Stomach (tissue), 9 donors: Measurements from ENCODE around the gene EFR3B. TPM values are rescaled to one million over a fixed set of nuclear protein-coding genes. Genes with fewer than 3 reads are reported as not detected.

Experiments used
- DNase-seq, 2 donors: peaks; one replicate each; pipeline versions ENCODE4 v3.0.0 to v3.0.0-alpha.2; 2013 to 2019
- H3K27ac ChIP-seq, 5 donors: fragments of 200-600 bp in 4 of 5; sonication (generic) in 4 of 5; one replicate each; pipeline ENCODE4 v1.5.1; 2013 to 2019; ENCODE audit warnings: mild to moderate bottlenecking in 1 of 5, moderate library complexity in 1 of 5
- H3K27me3 ChIP-seq, 3 donors: fragments of 200-600 bp; sonication (generic); one replicate each; pipeline ENCODE4 v1.5.1; 2017 to 2019; ENCODE audit warnings: mixed run types in 1 of 3
- H3K36me3 ChIP-seq, 4 donors: fragments of 200-600 bp; sonication (generic); 1 replicate in 3 of 4; 2 replicates in 1 of 4; pipeline ENCODE4 v1.5.1; 2016 to 2019
- H3K4me1 ChIP-seq, 4 donors: fragments of 200-600 bp; sonication (generic); one replicate each; pipeline ENCODE4 v1.5.1; 2016 to 2019
- H3K4me3 ChIP-seq, 4 donors: fragments of 200-600 bp; sonication (generic) in 3 of 4; one replicate each; pipeline ENCODE4 v1.5.1; 2016 to 2019; ENCODE audit warnings: mild to moderate bottlenecking in 1 of 4
- H3K9me3 ChIP-seq, 4 donors: fragments of 200-600 bp; sonication (generic); one replicate each; pipeline ENCODE4 v1.5.1; 2016 to 2019
- EP300 ChIP-seq: sonication (generic); formaldehyde crosslinking; IDR thresholded peaks from one replicate; pipeline ENCODE4 v1.6.1; 2017; ENCODE audit warnings: antibody characterized with exemption
- POLR2A ChIP-seq, 4 donors: fragments of 450-650 bp; IDR thresholded peaks; one replicate each; pipeline ENCODE4 v1.6.1; 2016; ENCODE audit warnings: antibody characterized with exemption in 4 of 4, control low read depth in 2 of 4, mild to moderate bottlenecking in 1 of 4, moderate library complexity in 1 of 4
- POLR2AphosphoS5 ChIP-seq, 3 donors: sonication (generic); formaldehyde crosslinking; IDR thresholded peaks; one replicate each; pipeline ENCODE4 v1.6.1; 2016; ENCODE audit warnings: antibody characterized with exemption in 3 of 3
- WGBS, 5 donors: extraction: QIAGEN DNeasy Blood & Tissue Kit in 3 of 5; methylation state at CpG; one replicate each; pipeline versions ENCODE4 v1.1.5 to v1.1.7; 2013 to 2018; 5-methylcytosine and 5-hydroxymethylcytosine counted together
- intact Hi-C: fragments of 100-400 bp; cut with DNase I; formaldehyde crosslinking; loops from one replicate; pipeline ENCODE4 v1.15.1; 2023; ENCODE audit warnings: low total_unique reads
- polyA plus RNA-seq, 3 donors: library from polyadenylated mRNA; stranded (reverse); fragments of 200-250 nt; gene quantifications; one replicate each; pipeline ENCODE4 v1.2.3, GENCODE V29; 2013
- total RNA-seq, 5 donors: library from RNA; depleted of rRNA; stranded (reverse); fragments of >200 nt; gene quantifications; one replicate each; pipeline versions ENCODE4 v1.1.0 to v1.2.3, GENCODE V29; 2014 to 2016
- TF ChIP-seq, protein P1 (sequence below), 7 experiments: fragments of 450-650 bp in 4 of 7; fragments of 200-600 bp in 3 of 7; sonication (generic) in 3 of 7; IDR thresholded peaks; one replicate each; pipeline ENCODE4 v1.5.1; 2016 to 2019; ENCODE audit warnings: antibody characterized with exemption in 7 of 7, control low read depth in 2 of 7, mild to moderate bottlenecking in 1 of 7
- donor health status: healthy with polysubstance abuse.
- donor health status: Bipolar disorder and iron deficiency.
- donor health status: healthy.

The EFR3B gene
- total and polyA plus RNA-seq, 8 donors: 0.10 to 4.5 (median 0.58) TPM; not detected in 1

DNA sequence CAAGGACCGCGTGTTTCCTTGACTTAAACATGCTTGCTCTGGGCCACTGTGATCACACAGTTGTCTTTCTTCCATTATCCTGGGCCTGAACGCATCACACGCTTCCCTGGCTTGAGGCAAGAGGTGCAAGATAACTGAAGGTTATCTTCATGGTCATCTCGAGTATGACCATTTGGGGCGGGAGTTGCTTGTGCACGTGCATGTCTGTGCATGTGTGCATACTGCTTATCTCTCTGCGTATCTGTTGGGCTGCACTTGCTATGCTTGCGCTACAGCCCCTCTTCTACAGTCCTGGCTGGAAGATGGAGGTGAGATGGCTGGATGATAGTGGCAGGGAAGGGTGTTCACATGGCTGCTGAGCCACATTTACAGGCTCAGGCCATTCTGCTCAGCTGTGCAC is 27.2 kb upstream of the EFR3B start:
- Histone ChIP-seq H3K4me3 (no peak overlapping the region), H3K4me1 (no peaks in the 10 kb centered on the region), H3K9me3 (no peaks in the 10 kb centered on the region), H3K27me3 (no peaks in the 10 kb centered on the region), H3K36me3 (no peaks in the 10 kb centered on the region), H3K27ac (no peak overlapping the region)
- WGBS, 5 donors: 81 to 86% (median 82%) methylated on average over 9 of the region's 9 CpGs
- no peak for DNase-seq
- intact Hi-C loops: no loop called here
- TF ChIP-seq EP300 (no peak), POLR2A (IDR thresholded peaks at IDR 0.05) (no peak), POLR2AphosphoS5 (IDR thresholded peaks at IDR 0.05) (no peak)
- TF ChIP-seq, protein P1, sequence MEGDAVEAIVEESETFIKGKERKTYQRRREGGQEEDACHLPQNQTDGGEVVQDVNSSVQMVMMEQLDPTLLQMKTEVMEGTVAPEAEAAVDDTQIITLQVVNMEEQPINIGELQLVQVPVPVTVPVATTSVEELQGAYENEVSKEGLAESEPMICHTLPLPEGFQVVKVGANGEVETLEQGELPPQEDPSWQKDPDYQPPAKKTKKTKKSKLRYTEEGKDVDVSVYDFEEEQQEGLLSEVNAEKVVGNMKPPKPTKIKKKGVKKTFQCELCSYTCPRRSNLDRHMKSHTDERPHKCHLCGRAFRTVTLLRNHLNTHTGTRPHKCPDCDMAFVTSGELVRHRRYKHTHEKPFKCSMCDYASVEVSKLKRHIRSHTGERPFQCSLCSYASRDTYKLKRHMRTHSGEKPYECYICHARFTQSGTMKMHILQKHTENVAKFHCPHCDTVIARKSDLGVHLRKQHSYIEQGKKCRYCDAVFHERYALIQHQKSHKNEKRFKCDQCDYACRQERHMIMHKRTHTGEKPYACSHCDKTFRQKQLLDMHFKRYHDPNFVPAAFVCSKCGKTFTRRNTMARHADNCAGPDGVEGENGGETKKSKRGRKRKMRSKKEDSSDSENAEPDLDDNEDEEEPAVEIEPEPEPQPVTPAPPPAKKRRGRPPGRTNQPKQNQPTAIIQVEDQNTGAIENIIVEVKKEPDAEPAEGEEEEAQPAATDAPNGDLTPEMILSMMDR (IDR thresholded peaks at IDR 0.05): no peak

DNA sequence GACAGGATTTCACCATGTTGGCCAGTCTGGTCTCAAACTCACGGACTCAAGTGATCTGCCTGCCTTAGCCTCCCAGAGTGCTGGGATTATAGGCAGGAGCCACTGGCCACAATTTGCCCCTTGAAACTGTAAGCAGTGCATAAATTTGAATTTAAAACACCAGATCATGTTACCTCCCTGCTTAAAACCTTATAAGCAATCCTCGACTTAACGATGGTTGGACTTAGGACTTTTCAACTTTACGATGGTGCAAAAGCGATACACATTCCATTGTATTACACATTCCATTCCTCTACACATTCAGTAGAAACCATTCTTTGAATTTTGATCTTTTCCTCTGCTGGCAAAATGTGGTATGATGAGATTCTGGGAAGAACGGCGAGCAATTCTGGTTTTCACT is 23.2 kb upstream of the EFR3B start:
- no peaks in the 10 kb centered on the region for H3K36me3 ChIP-seq
- TF ChIP-seq EP300 (no peak), POLR2AphosphoS5 (IDR thresholded peaks at IDR 0.05) (no peak), POLR2A (IDR thresholded peaks at IDR 0.05) (no peak)
- TF ChIP-seq, protein P1 (IDR thresholded peaks at IDR 0.05): no peak
- H3K4me1 ChIP-seq: no peaks in the 10 kb centered on the region
- no peaks in the 10 kb centered on the region for H3K27me3 ChIP-seq
- no peak overlapping the region for H3K27ac ChIP-seq
- no peaks in the 10 kb centered on the region for H3K9me3 ChIP-seq
- H3K4me3 ChIP-seq: no peak overlapping the region
- DNase-seq: no peak
- intact Hi-C loops: no loop called here
- WGBS, 5 donors: 76 to 95% (median 82%) methylated on average over 7 of the region's 7 CpGs

DNA sequence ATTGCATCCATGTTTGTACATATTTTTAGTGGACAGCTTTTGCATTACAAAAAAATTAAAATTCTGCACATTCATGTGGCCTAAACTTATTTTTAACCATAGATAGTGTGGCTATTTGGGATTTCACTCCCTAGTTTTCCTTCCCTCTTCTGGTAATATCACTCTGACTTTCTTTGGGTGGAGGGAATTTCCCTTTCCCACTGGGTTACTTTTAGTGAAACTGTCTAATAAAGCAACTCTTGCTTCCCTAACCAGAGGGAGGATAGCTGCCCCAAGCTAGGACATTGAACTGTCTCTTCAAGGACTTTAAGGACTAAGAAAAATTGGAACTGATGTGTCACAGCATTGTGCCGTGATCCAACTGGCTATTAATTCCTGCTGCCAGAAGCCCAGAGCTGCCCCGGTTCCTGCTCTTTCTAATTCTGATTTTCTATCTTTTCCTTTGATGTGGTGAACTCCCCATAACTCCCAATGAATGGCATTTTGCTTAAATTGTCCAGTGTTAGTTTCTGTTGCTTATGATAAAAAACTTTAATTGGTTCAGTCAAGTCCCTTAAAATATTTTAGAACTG is 20.0 kb upstream of the EFR3B start:
- 79 to 90% (median 84%) methylated on average over 2 of the region's 2 CpGs for WGBS, 5 donors
- no peaks in the 10 kb centered on the region for H3K27me3 ChIP-seq
- no peak overlapping the region for H3K4me3 ChIP-seq
- intact Hi-C loops: no loop called here
- H3K36me3 ChIP-seq: no peaks in the 10 kb centered on the region
- TF ChIP-seq EP300 (no peak), POLR2AphosphoS5 (IDR thresholded peaks at IDR 0.05) (no peak), POLR2A (IDR thresholded peaks at IDR 0.05) (no peak)
- TF ChIP-seq, protein P1 (IDR thresholded peaks at IDR 0.05): no peak
- no peaks in the 10 kb centered on the region for H3K9me3 ChIP-seq
- no peak overlapping the region for H3K27ac ChIP-seq
- DNase-seq: no peak
- no peaks in the 10 kb centered on the region for H3K4me1 ChIP-seq

DNA sequence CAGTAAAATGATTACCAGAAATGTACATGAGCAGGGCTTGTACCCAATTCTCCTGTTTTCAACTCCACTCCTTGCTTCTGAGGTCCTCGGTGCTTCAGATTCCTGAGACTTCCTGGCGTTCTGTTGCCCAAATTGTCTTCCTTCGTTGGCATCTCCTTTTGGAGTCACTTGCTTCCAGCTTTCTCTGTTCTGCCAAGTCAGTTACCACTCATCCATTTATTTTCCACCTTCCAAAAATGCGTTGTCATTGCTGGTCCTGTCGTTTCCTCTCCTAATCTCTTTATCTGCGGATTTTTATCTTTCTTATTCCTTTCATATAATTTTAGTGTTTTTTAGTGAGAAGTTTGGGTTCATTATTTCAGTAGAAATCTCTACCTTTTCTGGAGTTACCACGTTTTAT is 18.5 kb upstream of the EFR3B start:
- H3K27ac ChIP-seq: no peak overlapping the region
- no peak overlapping the region for H3K4me3 ChIP-seq
- no peaks in the 10 kb centered on the region for H3K9me3 ChIP-seq
- intact Hi-C loops: no loop called here
- no peak for DNase-seq
- WGBS, 5 donors: 70 to 78% (median 73%) methylated on average over 7 of the region's 7 CpGs
- H3K4me1 ChIP-seq: no peaks in the 10 kb centered on the region
- H3K27me3 ChIP-seq: no peaks in the 10 kb centered on the region
- no peaks in the 10 kb centered on the region for H3K36me3 ChIP-seq
- TF ChIP-seq POLR2A (IDR thresholded peaks at IDR 0.05) (no peak), EP300 (no peak), POLR2AphosphoS5 (IDR thresholded peaks at IDR 0.05) (no peak)
- TF ChIP-seq, protein P1 (IDR thresholded peaks at IDR 0.05): no peak
